NCI-H2171 treated with DMSO at 0.1 percent for 48 hours (cell line): Measurements from ENCODE around the gene CMTM6.
"Not testable (repeated sequence)": the region's sequence is repeated elsewhere in the genome, so short reads cannot be mapped to it uniquely, and the experiment has no call there.

Experiments used
- DNase-seq: peaks from one replicate; lab custom pipeline; 2025; lab: John Stamatoyannopoulos, UW

The CMTM6 gene

DNA sequence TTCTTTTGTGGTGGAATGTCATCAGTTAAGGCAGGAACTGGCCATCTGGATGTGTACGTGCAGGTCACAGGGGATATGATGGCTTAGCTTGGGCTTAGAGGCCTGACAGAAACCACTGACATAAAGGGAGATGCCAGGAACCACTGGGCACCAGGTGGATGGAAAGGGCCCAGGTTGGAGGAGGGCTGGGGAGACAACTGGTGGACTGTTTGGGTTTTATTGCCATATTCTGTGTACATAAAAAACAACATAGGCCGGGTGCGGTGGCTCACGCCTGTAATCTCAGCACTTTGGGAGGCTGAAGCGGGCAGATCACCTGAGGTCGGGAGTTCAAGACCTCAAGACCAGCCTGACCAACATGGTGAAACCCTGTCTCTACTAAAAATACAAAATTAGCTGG lies 35.8 kb downstream of the CMTM6 start:
- DNase-seq: not testable (repeated sequence)

DNA sequence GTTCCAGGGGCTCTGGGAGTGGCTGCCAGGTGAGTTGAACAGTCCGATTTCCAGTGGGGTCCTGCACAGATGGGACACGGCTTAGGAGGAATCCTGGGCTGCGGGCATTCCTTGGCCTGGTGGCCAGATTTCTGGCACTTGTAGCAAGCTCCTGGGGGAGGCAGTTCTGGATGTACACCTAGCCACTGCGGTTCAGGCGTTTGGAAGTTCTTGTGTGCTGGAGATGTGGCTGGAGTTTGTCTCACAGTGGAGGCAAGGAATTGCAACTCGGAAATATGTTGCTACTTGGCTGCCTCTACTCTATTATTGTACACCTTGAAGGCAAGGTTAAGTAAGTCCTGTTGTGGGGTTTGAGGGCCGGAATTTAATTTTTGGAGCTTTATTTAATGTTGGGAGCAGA lies 37.9 kb downstream of the CMTM6 start:
- not testable (repeated sequence) for DNase-seq

- peak; percentile 9 for DNase-seq
Observed at GRCh38 chr3:32463415-32463814, 39.2 kb downstream of the CMTM6 start.

DNA sequence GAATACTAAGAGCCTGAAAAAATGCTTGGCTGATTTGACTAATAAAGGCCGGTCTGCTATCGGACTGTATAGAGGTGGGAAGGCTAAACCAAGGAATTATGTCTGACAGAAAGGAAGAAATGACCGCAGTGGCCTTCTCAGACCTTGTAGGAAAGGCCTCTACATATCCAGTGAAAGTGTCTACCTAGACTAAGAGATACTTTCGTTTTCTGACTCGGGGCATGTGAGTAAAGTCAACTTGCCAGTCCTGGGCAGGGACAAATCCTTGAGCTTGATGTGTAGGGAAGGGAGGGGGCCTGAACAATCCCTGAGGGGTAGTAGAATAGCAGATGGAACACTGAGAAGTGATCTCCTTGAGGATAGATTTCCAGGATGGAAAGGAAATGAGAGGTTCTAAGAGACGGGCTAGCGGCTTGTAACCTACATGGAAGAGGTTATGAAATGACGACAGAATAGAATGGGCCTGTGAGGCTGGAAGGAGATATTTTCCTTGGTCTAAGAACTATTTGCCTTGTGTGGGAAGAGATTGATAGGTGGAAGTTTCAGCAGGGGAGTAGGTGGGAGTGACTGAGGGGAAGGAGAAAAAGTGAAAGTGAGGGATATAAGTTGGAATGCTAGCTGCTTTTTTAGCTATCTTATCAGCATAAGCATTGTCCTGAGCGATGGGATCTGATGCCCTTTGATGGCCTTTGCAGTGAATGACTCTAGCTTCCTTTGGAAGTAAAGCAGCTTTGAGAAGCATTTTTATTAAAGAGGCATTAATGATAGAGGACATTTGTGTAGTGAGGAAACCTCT lies 40.3 kb downstream of the CMTM6 start:
- not testable (repeated sequence) for DNase-seq

DNA sequence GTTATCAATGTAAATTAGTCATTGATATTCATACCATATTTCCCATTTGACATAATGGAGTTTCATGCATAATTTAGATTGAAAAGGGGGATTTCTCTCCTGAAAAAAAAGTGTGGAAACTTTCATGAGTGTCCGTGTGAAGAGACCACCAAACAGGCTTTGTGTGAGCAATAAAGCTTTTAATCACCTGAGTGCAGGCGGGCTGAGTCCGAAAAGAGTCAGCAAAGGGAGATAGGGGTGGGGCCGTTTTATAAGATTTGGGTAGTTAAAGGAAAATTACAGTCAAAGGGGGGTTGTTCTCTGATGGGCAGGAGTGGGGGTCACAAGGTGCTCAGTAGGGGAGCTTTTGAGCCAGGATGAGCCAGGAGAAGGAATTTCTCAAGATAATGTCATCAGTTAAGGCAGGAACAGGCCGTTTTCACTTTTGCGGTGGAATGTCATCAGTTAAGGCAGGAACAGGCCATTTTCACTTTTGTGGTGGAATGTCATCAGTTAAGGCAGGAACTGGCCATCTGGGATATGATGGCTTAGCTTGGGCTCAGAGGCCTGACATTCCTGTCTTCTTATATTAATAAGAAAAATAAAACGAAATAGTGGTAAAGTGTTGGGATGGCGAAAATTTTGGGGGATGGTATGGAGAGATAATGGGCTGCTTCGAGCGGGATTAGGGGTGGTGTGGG lies 41.7 kb downstream of the CMTM6 start:
- DNase-seq: not testable (repeated sequence)

GRCh38 chr3:32460031-32460749 lies 42.5 kb downstream of the CMTM6 start:
- DNase-seq: peak; percentile 27

DNA sequence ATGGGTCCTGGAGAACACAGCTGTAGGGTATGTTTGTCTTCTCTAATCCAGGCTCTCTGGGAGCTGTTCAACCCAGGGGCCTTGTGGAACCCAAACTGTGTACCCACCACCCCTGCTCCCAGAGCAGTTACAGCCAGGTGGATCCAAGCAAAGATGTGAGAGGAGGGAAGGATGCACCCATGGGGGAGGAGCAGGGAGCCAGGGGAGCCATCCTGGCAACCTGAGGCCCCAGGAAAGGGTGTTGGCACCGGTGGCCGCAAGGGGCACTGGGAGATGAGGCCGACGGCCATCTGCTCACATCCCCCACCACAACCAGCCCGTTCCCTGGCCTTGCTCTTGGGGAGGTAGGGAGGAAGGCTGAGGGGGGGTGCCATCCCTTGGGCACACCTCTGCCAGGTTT lies 43.2 kb downstream of the CMTM6 start:
- DNase-seq: no peak

DNA sequence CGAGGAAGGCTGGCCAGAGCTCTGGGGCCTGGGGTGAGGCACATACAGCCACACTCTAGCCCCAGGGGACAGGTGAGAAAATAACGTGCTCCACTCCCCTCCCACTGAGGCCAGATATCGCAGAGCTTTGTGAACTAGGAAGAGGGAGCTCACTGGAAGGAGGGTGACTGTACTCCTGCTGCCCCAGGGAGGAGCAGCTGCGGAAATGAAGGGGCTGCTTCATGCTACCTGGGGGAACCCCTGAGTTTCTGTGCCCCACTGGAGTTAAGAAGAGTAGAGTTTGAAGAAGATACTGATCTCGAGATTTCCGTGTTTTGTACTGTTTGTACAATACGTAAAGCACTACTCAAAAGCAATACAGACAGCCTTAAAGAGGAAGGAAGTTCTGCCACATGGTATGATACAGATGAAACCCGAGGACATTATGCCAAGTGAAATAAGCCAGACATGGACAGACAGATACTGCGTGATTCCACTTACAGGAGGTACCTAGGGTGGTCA lies 44.6 kb downstream of the CMTM6 start:
- no peak for DNase-seq

DNA sequence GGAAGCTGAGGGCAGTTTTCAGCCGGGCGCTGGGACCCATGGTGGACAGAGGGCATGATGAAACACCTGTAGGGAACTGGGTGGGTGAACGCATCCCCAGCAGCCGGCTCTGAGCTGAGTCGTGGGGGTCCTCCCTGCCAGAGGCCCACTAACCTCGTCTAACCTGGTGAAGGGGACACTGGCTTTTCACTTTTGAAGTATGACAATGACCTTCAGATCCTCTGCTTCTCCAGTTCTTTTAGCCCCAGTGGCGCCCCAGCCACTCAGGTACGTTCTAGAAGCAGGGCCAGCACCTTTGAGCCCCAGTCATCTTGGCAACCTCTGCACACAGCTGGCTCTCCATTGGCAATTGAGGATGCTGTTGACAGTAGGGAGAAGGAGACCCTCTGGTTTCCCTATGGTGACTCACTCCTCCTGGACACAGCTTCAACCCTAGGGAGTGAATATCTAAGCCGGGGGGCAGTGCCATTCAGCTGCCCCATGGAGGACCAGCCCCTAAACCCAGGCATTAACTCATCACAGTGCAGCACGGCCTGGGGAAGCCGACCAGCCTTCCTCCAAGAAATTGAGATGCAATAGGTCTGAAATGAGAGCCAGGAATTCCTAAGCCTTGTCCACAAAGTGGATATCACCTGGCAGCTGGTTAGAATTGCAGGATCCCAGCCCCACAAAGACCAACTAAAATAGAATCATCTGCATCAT lies 46.1 kb downstream of the CMTM6 start:
- no peak for DNase-seq

DNA sequence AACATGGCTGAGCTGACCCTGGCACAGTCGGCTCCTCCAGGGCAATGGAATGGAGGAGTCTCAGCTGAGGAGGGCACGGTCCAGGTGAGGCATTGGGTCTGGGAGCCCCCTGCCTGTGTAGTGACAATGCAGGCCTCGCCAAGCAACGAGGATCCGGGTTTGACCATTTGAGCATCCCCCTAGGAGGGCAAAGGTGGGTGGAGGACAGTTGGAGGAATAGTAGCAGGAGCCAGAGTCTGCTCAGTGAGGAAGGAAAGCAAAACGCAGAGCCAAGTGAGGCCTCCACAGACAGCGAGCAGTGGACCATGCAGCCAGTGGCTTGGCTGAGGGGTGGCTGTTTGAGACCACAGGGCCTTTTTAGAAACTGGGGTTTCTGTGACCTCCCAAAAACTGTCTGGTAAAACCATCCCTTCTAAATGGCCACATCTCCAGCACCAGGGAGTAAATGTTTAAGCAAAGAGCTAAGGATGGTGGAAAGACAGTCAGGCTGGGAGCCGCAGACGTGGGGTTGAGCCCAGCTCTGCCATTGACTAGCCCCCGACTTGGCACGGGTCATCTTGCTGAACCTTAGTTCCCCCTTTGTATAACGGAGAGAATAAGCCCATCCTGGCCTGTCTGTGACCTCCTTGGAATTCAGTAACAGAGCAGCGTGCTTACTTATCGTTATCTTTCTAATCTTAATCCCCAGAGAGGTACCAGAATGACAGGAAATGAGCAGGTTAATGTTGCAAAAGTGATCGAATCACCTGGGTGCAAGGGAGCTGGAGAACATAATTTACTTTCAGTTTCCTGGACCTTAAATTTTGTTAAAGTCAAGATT lies 46.8 kb downstream of the CMTM6 start:
- no peak for DNase-seq

DNA sequence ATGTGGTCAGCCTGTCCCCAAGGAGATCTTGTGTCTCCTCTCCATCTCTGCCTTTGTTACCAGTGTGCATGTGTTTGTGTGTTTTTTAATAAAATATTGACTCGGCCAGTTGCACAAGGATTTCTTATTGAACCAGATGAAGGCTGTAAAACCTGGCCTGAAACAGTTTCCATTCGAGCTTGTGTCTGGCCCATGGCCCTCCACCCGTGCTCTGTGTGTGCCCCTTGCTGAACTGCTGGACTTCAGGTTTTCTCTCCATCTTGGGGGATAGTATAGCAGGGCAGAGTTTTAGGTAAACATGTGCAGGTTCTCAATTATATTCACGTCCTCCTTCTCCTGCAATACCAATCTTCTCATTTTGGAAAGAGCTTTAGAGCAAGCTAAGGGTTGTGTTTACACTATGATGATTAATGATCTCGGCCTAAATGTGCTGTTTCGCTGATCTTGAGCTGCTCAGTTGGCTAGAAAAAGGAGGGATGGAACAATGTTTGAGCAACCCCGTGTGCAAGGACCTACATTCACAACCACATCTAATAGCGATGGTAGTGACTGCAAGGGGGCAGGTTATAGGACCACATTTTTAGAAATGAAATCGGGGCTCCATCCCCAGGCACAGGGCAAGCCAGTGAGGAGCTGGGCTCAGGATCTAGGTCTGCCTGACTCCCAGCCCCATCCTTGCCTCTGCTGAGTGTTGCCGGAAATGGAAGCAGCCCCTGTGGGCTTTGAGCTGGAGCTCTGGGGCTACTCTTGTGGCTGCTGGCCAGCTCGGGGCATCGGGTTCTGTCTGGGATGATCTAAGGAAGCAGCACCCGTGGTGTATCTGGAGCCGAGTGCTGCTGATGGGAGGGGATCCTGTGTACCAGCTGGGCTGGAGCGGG lies 47.7 kb downstream of the CMTM6 start:
- no peak for DNase-seq

DNA sequence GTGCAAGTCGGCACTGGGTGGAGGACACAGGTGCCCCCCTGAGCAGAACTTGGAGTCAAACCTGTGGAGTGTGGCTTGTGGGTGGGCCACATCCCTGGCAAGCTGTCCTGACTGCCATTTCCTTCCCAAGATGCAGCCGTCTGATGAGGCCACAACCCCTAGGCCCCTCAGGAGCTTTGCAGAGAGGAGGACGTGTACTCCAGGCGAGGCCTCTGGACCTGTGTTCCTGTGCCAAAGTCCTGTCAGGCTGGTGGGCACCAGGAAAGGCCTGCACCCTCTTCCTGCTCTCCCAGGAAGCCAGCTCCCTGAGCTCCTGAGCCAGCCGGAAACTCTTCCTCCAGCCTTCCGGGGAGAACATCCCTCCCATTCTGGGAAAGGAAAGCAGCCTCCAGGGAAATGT lies 48.5 kb downstream of the CMTM6 start:
- no peak for DNase-seq

- DNase-seq: no peak
Observed at GRCh38 chr3:32453346-32453745, 49.3 kb downstream of the CMTM6 start.

DNA sequence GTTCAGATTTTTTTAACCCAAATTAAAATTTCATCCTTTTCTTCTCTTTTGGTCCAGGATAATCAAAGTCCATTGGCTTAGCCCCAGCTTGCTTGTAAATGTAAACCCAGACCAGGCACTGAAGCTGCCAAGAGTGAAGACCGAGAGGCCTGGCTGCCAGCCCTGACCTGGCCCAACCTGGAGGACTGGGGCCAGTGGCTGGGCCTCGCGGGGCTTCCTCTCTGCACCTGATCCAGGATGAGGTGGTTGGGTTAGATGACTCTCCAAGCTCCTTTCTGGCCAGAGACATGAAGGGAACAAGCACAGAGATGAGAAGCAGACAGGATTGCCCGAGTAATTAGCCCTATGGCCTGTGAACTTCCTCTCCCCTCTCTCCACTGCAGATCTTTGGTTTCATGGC lies 50.6 kb downstream of the CMTM6 start:
- DNase-seq: no peak

- no peak for DNase-seq
Observed at GRCh38 chr3:32450992-32451659, 51.5 kb downstream of the CMTM6 start.

GRCh38 chr3:32450426-32450825 lies 52.2 kb downstream of the CMTM6 start:
- DNase-seq: no peak

DNA sequence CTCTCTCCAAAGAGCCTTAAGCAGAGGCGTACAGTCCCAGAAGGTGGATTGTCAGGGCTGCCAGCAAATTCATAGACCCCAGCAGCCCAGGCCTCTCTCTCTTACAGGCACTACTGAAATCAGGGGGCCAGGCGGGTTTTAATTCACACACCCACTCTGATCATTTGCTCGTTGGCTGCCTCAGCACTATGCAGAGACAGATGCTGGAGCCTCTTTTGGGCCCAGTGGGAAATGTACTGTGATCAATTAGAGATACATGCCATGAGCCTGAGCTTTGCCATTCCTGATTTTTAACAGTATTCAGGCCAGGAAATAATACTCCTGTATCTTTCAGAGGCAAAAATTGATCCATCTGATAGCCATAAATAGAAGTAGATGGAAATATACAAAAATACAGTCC lies 53.0 kb downstream of the CMTM6 start:
- no peak for DNase-seq

DNA sequence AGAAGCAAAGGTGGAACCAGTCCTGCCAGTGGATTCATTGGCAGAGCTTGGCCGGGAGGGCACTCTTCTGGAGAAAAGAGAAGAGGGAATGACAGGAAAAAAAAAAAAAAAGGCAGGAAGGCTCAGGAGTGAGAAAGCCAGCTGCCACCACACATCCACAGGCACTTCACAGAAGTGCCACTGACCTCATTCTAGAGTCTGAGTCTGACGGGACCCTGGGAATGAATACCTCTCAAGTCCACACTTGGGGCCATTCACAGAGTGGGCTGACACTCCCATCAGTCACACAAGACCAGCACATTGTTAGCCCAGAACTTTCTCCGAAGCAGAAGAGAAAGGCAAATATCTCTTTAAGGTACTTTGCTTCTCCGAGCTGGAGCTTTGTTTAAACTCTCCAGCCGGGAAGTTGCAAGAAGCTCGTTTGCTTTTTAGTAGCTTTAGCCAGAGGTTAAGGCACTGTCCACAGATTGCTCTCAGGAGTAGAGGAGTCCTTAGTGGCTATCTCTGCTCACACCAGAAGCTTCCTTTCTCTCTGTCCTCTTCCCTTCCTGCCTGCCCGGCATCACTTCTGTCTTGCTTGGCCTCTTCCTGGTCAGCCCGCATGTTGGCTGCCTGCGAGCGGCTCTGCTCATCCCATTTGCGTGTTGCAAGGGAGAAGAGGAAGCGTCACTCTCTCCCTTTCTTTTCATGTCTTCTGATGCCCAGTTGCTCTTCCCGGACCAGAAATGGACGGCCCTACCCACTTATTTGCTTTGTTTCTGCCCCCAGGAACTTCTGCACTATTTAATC lies 53.8 kb downstream of the CMTM6 start:
- no peak for DNase-seq

- no peak for DNase-seq
Observed at GRCh38 chr3:32447865-32448400, 54.7 kb downstream of the CMTM6 start.
